ENCODE measurements around the gene MED12L.
"Not testable (repeated sequence)": the region's sequence is repeated elsewhere in the genome, so short reads cannot be mapped to it uniquely, and the experiment has no call there.

The MED12L gene

GRCh38 chr3:151382671-151383070, 297.2 kb downstream of the MED12L start:
- no peak for DNase-seq (ENCODE audit: low spot score)

GRCh38 chr3:151383111-151383510, 297.6 kb downstream of the MED12L start:
- no peak for DNase-seq (ENCODE audit: low spot score)

GRCh38 chr3:151383956-151384355, 298.5 kb downstream of the MED12L start:
- no peak for DNase-seq (ENCODE audit: low spot score)

GRCh38 chr3:151384741-151385174, 299.3 kb downstream of the MED12L start, which contains the start of gene P2RY12:
Gene P2RY12 (minus strand): TSS chr3:151384753. CDS start chr3:151338845, 45,908 bp downstream.
- no peak for DNase-seq (ENCODE audit: low spot score)

- DNase-seq (ENCODE audit: low spot score), result no peak
Measured at GRCh38 chr3:151386056-151386455, 300.6 kb downstream of the MED12L start.

GRCh38 chr3:151387432-151387831, 302.0 kb downstream of the MED12L start:
- DNase-seq (ENCODE audit: low spot score), result no peak

- DNase-seq (ENCODE audit: low spot score), result no peak
Measured at GRCh38 chr3:151387842-151388241, 302.4 kb downstream of the MED12L start.

GRCh38 chr3:151391720-151392119, 306.3 kb downstream of the MED12L start:
- DNase-seq (ENCODE audit: low spot score), result no peak

- DNase-seq (ENCODE audit: low spot score), result not testable (repeated sequence)
Measured at GRCh38 chr3:151392191-151392590, 306.7 kb downstream of the MED12L start.

GRCh38 chr3:151393146-151393830, 307.8 kb downstream of the MED12L start:
- no peak for DNase-seq (ENCODE audit: low spot score)

- no peak for DNase-seq (ENCODE audit: low spot score)
Measured at GRCh38 chr3:151393941-151394340, 308.5 kb downstream of the MED12L start.

GRCh38 chr3:151394611-151395010, 309.1 kb downstream of the MED12L start:
- no peak for DNase-seq (ENCODE audit: low spot score)

GRCh38 chr3:151395806-151396205, 310.3 kb downstream of the MED12L start:
- no peak for DNase-seq (ENCODE audit: low spot score)

- DNase-seq (ENCODE audit: low spot score), result no peak
Measured at GRCh38 chr3:151398895-151399294, 313.4 kb downstream of the MED12L start.

GRCh38 chr3:151400341-151400740, 314.9 kb downstream of the MED12L start:
- DNase-seq (ENCODE audit: low spot score), result no peak

- DNase-seq (ENCODE audit: low spot score), result no peak
Measured at GRCh38 chr3:151402349-151402748, 316.9 kb downstream of the MED12L start.

GRCh38 chr3:151403246-151403645, 317.8 kb downstream of the MED12L start:
- DNase-seq (ENCODE audit: low spot score), result no peak

- no peak for DNase-seq (ENCODE audit: low spot score)
Measured at GRCh38 chr3:151404316-151404715, 318.9 kb downstream of the MED12L start.

GRCh38 chr3:151407928-151408327, 322.5 kb downstream of the MED12L start:
- no peak for DNase-seq (ENCODE audit: low spot score)

GRCh38 chr3:151410891-151411559, 325.6 kb downstream of the MED12L start:
- no peak for DNase-seq (ENCODE audit: low spot score)

GRCh38 chr3:151412989-151413388, 327.5 kb downstream of the MED12L start:
- DNase-seq (ENCODE audit: low spot score), result no peak

GRCh38 chr3:151415289-151415688, 329.8 kb downstream of the MED12L start:
- no peak for DNase-seq (ENCODE audit: low spot score)

GRCh38 chr3:151419806-151420205, 334.3 kb downstream of the MED12L start:
- DNase-seq (ENCODE audit: low spot score), result no peak

- no peak for DNase-seq (ENCODE audit: low spot score)
Measured at GRCh38 chr3:151421938-151422337, 336.5 kb downstream of the MED12L start.
